Measurements from ENCODE around the gene CHD2. TPM values are rescaled to one million over a fixed set of nuclear protein-coding genes. Genes with fewer than 3 reads are reported as not detected.
A peak's percentile ranks its signal among the peaks of the same experiment; 100 is the strongest.

CHD2 gene
- total RNA-seq, 1 experiment from 2014 or later, result 81.8 TPM

DNA sequence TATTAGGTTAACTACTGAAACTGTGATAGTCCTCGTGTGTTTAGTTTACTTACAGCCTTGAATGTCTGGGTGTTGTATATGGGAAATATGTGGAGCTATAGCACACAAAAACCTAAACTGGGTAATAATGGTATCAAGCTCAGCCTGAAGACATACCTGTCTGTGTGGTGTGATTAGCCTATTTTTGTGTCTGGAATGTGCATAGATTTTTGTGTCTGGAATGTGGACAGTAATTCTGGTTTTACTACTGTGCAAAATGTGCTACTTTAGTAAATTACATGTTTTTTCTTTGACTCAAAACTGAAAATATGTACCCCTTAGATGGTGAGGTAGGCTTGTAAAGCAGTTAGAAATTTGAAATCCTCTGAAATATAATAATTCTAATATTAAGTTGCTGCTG is 43.5 kb downstream of the CHD2 start:
- ATAC-seq (no peak), DNase-seq (ENCODE audit: low read depth, low spot score) (no peak)
- H3K4me3 ChIP-seq (ENCODE audit: low read depth in 2 of 2, low read length in 2 of 2), result no peak overlapping the region
- H3K27me3 ChIP-seq (ENCODE audit: control insufficient read depth, insufficient read depth, low read length), result no peaks in the 10 kb centered on the region
- CTCF ChIA-PET, result no interaction called here
- H3K9me3 ChIP-seq (ENCODE audit: control insufficient read depth, insufficient read depth, low read depth, low read length), result peaks cover 10% of the 10 kb centered on the region; the same call in 1 of the 2 replicates
- TF ChIP-seq, protein P1, sequence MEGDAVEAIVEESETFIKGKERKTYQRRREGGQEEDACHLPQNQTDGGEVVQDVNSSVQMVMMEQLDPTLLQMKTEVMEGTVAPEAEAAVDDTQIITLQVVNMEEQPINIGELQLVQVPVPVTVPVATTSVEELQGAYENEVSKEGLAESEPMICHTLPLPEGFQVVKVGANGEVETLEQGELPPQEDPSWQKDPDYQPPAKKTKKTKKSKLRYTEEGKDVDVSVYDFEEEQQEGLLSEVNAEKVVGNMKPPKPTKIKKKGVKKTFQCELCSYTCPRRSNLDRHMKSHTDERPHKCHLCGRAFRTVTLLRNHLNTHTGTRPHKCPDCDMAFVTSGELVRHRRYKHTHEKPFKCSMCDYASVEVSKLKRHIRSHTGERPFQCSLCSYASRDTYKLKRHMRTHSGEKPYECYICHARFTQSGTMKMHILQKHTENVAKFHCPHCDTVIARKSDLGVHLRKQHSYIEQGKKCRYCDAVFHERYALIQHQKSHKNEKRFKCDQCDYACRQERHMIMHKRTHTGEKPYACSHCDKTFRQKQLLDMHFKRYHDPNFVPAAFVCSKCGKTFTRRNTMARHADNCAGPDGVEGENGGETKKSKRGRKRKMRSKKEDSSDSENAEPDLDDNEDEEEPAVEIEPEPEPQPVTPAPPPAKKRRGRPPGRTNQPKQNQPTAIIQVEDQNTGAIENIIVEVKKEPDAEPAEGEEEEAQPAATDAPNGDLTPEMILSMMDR (IDR thresholded peaks at IDR 0.05), result no peak
- no peak for TF ChIP-seq TCF7L2 (IDR thresholded peaks at IDR 0.05; ENCODE audit: low read depth, low read length)
- no peak; the same call in 1 of the 2 replicates for TF ChIP-seq POLR2AphosphoS5 (IDR thresholded peaks at IDR 0.05; ENCODE audit: low read depth, low read length)
- no peak for TF ChIP-seq SIN3A (IDR thresholded peaks at IDR 0.05; ENCODE audit: borderline replicate concordance, insufficient read depth, low read depth, low read length)
- TF ChIP-seq, protein P2, sequence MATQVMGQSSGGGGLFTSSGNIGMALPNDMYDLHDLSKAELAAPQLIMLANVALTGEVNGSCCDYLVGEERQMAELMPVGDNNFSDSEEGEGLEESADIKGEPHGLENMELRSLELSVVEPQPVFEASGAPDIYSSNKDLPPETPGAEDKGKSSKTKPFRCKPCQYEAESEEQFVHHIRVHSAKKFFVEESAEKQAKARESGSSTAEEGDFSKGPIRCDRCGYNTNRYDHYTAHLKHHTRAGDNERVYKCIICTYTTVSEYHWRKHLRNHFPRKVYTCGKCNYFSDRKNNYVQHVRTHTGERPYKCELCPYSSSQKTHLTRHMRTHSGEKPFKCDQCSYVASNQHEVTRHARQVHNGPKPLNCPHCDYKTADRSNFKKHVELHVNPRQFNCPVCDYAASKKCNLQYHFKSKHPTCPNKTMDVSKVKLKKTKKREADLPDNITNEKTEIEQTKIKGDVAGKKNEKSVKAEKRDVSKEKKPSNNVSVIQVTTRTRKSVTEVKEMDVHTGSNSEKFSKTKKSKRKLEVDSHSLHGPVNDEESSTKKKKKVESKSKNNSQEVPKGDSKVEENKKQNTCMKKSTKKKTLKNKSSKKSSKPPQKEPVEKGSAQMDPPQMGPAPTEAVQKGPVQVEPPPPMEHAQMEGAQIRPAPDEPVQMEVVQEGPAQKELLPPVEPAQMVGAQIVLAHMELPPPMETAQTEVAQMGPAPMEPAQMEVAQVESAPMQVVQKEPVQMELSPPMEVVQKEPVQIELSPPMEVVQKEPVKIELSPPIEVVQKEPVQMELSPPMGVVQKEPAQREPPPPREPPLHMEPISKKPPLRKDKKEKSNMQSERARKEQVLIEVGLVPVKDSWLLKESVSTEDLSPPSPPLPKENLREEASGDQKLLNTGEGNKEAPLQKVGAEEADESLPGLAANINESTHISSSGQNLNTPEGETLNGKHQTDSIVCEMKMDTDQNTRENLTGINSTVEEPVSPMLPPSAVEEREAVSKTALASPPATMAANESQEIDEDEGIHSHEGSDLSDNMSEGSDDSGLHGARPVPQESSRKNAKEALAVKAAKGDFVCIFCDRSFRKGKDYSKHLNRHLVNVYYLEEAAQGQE (IDR thresholded peaks at IDR 0.05; ENCODE audit: insufficient read depth in 1 of 2, low read depth in 2 of 2, low read length in 1 of 2), result no peak
- intact Hi-C loops (cut with micrococcal nuclease; ENCODE audit: unreplicated experiment), result no loop called here
- POLR2A ChIA-PET, result no interaction called here
- no peaks in the 10 kb centered on the region for H3K4me1 ChIP-seq (ENCODE audit: control insufficient read depth, insufficient read depth, low read length)
- peaks cover 87% of the 10 kb centered on the region for H3K36me3 ChIP-seq (ENCODE audit: control insufficient read depth, insufficient read depth, low read length)
- no TSS peak for BruUV-seq (replicated peaks)
- in situ Hi-C loops (cut with HindIII; ENCODE audit: low pct_unique_long_range_greater_than_20kb, low sequenced_read_pairs), result no loop called here
- no peak overlapping the region for H3K27ac ChIP-seq (ENCODE audit: low read length)

DNA sequence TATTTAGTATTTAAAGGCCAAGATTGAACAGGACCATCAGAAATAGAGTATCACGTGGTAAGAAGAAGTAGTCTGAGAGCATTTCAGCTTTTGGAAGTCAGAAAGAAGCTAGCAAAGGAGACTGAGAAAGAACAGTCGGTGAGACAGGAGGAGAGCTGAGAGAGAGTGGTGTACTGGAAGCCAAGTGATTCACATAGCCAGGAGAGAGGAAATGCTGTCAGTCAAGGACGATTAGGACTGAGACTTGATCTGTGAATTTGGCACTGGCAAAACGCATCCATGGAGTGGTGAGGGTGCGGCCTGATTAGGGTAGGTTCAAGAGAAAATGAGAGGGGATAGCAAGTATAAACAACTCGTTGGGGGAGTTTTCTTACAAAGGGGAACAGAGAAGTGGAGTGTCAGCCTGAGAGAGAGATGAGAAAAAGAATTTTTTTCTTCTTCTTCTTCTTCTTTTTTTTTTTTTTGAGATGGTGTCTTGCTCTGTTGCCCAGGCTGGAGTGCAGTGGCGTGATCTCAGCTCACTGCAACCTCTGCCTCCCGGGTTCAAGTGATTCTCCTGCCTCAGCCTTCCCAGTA is 44.9 kb downstream of the CHD2 start:
- intact Hi-C loops (cut with micrococcal nuclease; ENCODE audit: unreplicated experiment), result no loop called here

DNA sequence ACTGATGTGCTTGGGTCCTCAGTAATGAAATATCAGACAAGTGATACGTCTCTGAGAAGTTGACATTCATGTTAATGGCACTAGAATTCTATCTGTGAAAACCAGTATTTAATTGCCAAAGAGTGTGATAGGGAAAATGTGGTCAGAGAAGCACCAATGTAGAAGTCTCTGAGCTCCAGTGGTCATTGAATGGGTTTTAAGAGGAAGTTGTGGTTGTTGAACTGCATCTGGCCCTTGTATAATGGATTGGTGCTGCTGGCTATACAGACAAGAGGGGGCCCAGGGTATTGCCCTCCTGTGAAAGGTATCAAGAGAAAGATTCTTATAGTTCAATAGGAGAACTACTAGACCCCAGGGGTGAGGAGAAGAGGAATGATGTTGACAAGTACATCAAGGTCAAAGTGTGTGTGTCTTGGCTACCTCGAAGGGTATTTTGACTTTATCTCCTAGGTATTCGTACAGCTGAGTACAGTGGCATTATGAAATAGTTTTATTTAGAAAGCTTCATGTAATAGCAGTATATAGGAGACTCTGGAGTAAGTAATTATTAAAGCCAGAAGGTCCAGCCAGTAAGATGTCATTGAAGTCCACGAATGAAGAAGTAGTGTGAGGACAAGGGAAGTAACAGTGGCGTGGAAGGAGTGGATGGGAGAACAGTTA is 47.1 kb downstream of the CHD2 start:
- in situ Hi-C loops (cut with HindIII; ENCODE audit: low pct_unique_long_range_greater_than_20kb, low sequenced_read_pairs), result no loop called here
- CTCF ChIA-PET, result no interaction called here
- no peak overlapping the region for H3K4me3 ChIP-seq (ENCODE audit: low read depth in 2 of 2, low read length in 2 of 2)

More for the DNA sequence above, 44.9 kb downstream of the CHD2 start:
- BruUV-seq (replicated peaks), result no TSS peak
- peaks cover 87% of the 10 kb centered on the region for H3K36me3 ChIP-seq (ENCODE audit: control insufficient read depth, insufficient read depth, low read length)
- no peaks in the 10 kb centered on the region for H3K27me3 ChIP-seq (ENCODE audit: control insufficient read depth, insufficient read depth, low read length)
- in situ Hi-C loops (cut with HindIII; ENCODE audit: low pct_unique_long_range_greater_than_20kb, low sequenced_read_pairs), result no loop called here
- ATAC-seq (no peak), DNase-seq (ENCODE audit: low read depth, low spot score) (no peak)
- CTCF ChIA-PET, result interaction anchor here (0.7 kb wide), 1 partner anchor 114 kb away, joined by 3 read pairs; no protein-coding TSS in a partner anchor
- POLR2A ChIA-PET, result no interaction called here
- no peak overlapping the region for H3K27ac ChIP-seq (ENCODE audit: low read length)
- TF ChIP-seq POLR2AphosphoS5 (IDR thresholded peaks at IDR 0.05; ENCODE audit: low read depth, low read length), result peak; percentile 41; the same call in 1 of the 2 replicates
- TF ChIP-seq SIN3A (IDR thresholded peaks at IDR 0.05; ENCODE audit: borderline replicate concordance, insufficient read depth, low read depth, low read length), result no peak
- no peaks in the 10 kb centered on the region for H3K4me1 ChIP-seq (ENCODE audit: control insufficient read depth, insufficient read depth, low read length)
- H3K9me3 ChIP-seq (ENCODE audit: control insufficient read depth, insufficient read depth, low read depth, low read length), result peaks cover 23% of the 10 kb centered on the region
- no peak overlapping the region for H3K4me3 ChIP-seq (ENCODE audit: low read depth in 2 of 2, low read length in 2 of 2)

More for the DNA sequence above, 47.1 kb downstream of the CHD2 start:
- DNase-seq (ENCODE audit: low read depth, low spot score), result no peak
- TF ChIP-seq, protein P1 (IDR thresholded peaks at IDR 0.05), result no peak
- TF ChIP-seq SIN3A (IDR thresholded peaks at IDR 0.05; ENCODE audit: borderline replicate concordance, insufficient read depth, low read depth, low read length), result no peak
- TF ChIP-seq POLR2AphosphoS5 (IDR thresholded peaks at IDR 0.05; ENCODE audit: low read depth, low read length), result no peak
- TF ChIP-seq, protein P2 (IDR thresholded peaks at IDR 0.05; ENCODE audit: insufficient read depth in 1 of 2, low read depth in 2 of 2, low read length in 1 of 2), result no peak
- TF ChIP-seq TCF7L2 (IDR thresholded peaks at IDR 0.05; ENCODE audit: low read depth, low read length), result no peak
- POLR2A ChIA-PET, result interaction anchor here (0.6 kb wide), 1 partner anchor 50 kb away, joined by 8 read pairs; no protein-coding TSS in a partner anchor
- Histone ChIP-seq H3K27me3 (ENCODE audit: control insufficient read depth, insufficient read depth, low read length) (no peaks in the 10 kb centered on the region), H3K27ac (ENCODE audit: low read length) (no peak overlapping the region), H3K4me1 (ENCODE audit: control insufficient read depth, insufficient read depth, low read length) (no peaks in the 10 kb centered on the region), H3K36me3 (ENCODE audit: control insufficient read depth, insufficient read depth, low read length) (peaks cover 84% of the 10 kb centered on the region), H3K9me3 (ENCODE audit: control insufficient read depth, insufficient read depth, low read depth, low read length) (peaks cover 23% of the 10 kb centered on the region)
- ATAC-seq, result no peak
- intact Hi-C loops (cut with micrococcal nuclease; ENCODE audit: unreplicated experiment), result no loop called here
- no TSS peak for BruUV-seq (replicated peaks)
